Thoracic aorta (tissue), 2 donors: ENCODE data around the gene WT1. TPM values are rescaled to one million over a fixed set of nuclear protein-coding genes. Genes with fewer than 3 reads are reported as not detected.

Experiments used
- ATAC-seq: fragments of 150-250 bp; one replicate; pipeline ENCODE4 v1.8.0; 2017; ENCODE audit warnings: low read depth; ENCODE audit not compliant: insufficient number of reproducible peaks, low FRiP score
- DNase-seq: peaks from one replicate; pipeline ENCODE4 v3.0.0-alpha.2; 2020; ENCODE audit warnings: low spot score
- H3K27ac ChIP-seq, 2 donors: fragments of 200-600 bp; sonication (generic); 1 replicate in 1 of 2; 2 replicates in 1 of 2; pipeline ENCODE4 v1.5.1; 2016; ENCODE audit warnings: mild to moderate bottlenecking in 2 of 2, moderate library complexity in 2 of 2
- H3K27me3 ChIP-seq: fragments of 200-600 bp; sonication (generic); replicated peaks from 2 replicates; pipeline ENCODE4 v1.6.0; 2016; ENCODE audit warnings: mild to moderate bottlenecking; ENCODE audit not compliant: insufficient read depth
- H3K36me3 ChIP-seq: fragments of 200-600 bp; sonication (generic); one replicate; pipeline ENCODE4 v1.5.1; 2016
- H3K4me1 ChIP-seq, 2 donors: fragments of 200-600 bp; sonication (generic); 1 replicate in 1 of 2; 2 replicates in 1 of 2; pipeline versions ENCODE4 v1.5.1 to v1.6.0; 2016; ENCODE audit warnings: low read depth in 2 of 2, mild to moderate bottlenecking in 1 of 2; ENCODE audit not compliant: control insufficient read depth in 1 of 2
- H3K4me3 ChIP-seq: fragments of 200-600 bp; sonication (generic); 2 replicates; pipeline ENCODE4 v1.5.1; 2016; ENCODE audit warnings: mild to moderate bottlenecking
- H3K9me3 ChIP-seq: fragments of 200-600 bp; sonication (generic); 2 replicates; pipeline ENCODE4 v1.5.1; 2016
- total RNA-seq, 2 donors: library from RNA; depleted of rRNA; stranded (reverse); fragments of >200 nt; gene quantifications; one replicate each; pipeline versions ENCODE4 v1.1.0 to v1.2.3, GENCODE V29; 2016
- TF ChIP-seq, protein P1 (sequence below): fragments of 200-600 bp; sonication (generic); IDR thresholded peaks from one replicate; pipeline ENCODE4 v1.5.1; 2019; ENCODE audit warnings: antibody characterized with exemption

WT1 gene
- total RNA-seq, 2 donors from 2014 or later: 1.1 TPM; not detected in 1

DNA sequence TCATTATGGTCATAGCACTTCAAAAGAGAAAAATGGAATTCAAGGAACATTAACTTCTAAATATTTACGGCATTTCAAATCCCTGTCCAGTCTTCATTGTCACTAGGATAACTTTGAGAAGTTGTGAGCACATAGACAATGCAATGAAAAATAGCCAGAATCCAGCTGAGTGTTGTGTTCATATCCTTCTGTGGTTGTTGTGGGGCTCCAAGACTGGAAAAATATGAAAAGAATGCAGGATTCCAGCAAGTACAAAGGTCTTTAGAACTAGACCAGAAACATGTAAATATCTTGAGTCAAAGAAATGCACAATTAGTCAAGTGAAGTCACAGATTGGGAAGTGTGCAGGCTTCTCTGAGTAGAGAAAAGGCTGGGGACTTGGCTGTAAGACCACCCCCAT is 68.7 kb downstream of the WT1 start:
- Histone ChIP-seq H3K27ac (no peak overlapping the region), H3K4me3 (no peak overlapping the region), H3K36me3 (no peaks in the 10 kb centered on the region), H3K4me1 (no peaks in the 10 kb centered on the region), H3K27me3 (no peaks in the 10 kb centered on the region), H3K9me3 (no peaks in the 10 kb centered on the region)
- TF ChIP-seq, protein P1, sequence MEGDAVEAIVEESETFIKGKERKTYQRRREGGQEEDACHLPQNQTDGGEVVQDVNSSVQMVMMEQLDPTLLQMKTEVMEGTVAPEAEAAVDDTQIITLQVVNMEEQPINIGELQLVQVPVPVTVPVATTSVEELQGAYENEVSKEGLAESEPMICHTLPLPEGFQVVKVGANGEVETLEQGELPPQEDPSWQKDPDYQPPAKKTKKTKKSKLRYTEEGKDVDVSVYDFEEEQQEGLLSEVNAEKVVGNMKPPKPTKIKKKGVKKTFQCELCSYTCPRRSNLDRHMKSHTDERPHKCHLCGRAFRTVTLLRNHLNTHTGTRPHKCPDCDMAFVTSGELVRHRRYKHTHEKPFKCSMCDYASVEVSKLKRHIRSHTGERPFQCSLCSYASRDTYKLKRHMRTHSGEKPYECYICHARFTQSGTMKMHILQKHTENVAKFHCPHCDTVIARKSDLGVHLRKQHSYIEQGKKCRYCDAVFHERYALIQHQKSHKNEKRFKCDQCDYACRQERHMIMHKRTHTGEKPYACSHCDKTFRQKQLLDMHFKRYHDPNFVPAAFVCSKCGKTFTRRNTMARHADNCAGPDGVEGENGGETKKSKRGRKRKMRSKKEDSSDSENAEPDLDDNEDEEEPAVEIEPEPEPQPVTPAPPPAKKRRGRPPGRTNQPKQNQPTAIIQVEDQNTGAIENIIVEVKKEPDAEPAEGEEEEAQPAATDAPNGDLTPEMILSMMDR: no peak
- DNase-seq (no peak), ATAC-seq (no peak)

DNA sequence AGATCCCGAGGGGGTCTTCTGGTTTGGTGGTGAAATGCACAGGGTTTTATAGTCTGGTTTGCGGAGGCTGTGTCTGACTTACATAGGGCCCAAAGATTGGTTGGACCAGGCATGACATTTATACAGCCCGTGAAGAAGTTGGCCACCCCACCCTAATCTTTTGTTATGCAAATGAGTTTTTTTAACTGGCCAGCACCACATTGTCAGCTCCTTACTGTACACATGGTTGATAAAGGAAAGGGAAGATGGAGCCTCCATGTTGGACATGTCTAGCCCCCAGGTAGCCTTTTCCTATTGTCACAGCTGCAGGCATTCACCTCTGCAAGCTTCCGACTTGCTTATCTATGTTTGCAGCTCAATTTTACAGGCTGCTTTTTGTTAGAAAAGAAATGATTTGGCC is 70.1 kb downstream of the WT1 start:
- ATAC-seq: no peak
- H3K27me3 ChIP-seq: no peaks in the 10 kb centered on the region
- TF ChIP-seq, protein P1: no peak

GRCh38 chr11:32358729-32359128 is 76.6 kb downstream of the WT1 start:
- Histone ChIP-seq H3K27ac (no peak overlapping the region), H3K36me3 (no peaks in the 10 kb centered on the region), H3K27me3 (no peaks in the 10 kb centered on the region), H3K4me3 (no peak overlapping the region), H3K4me1 (no peaks in the 10 kb centered on the region), H3K9me3 (no peaks in the 10 kb centered on the region)
- ATAC-seq (no peak), DNase-seq (no peak)
- TF ChIP-seq, protein P1: no peak

More for the DNA sequence above, 70.1 kb downstream of the WT1 start:
- DNase-seq: no peak
- Histone ChIP-seq H3K36me3 (no peaks in the 10 kb centered on the region), H3K9me3 (no peaks in the 10 kb centered on the region), H3K27ac (no peak overlapping the region), H3K4me1 (no peaks in the 10 kb centered on the region), H3K4me3 (no peak overlapping the region)

GRCh38 chr11:32353884-32354283 is 81.5 kb downstream of the WT1 start:
- no peak for ATAC-seq

DNA sequence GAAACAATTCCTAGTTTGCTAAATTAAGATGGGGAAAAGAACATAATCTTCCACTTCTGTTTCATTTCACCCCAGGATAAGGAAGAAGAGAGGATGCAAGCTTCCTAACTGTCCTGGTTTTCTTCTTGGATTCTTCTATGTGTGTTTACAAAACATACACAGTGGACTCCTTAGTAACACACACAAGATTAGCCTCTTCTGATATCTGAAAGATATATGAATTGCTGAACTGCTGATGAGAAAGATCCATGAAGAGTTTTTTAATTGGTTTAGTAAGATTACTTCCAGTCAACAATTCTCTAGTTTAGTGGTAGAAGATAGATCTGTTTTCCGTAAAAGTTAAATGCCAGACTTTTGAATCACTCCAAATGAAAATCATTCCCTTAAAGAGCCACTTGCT is 86.8 kb downstream of the WT1 start:
- TF ChIP-seq, protein P1: no peak
- no peak for ATAC-seq

More at GRCh38 chr11:32353884-32354283, 81.5 kb downstream of the WT1 start:
- Histone ChIP-seq H3K36me3 (no peaks in the 10 kb centered on the region), H3K4me3 (no peak overlapping the region), H3K9me3 (no peaks in the 10 kb centered on the region), H3K4me1 (no peaks in the 10 kb centered on the region), H3K27ac (no peak overlapping the region), H3K27me3 (no peaks in the 10 kb centered on the region)
- DNase-seq: no peak
- TF ChIP-seq, protein P1: no peak

More for the DNA sequence above, 86.8 kb downstream of the WT1 start:
- no peak for DNase-seq
- no peaks in the 10 kb centered on the region for H3K27me3 ChIP-seq
- no peaks in the 10 kb centered on the region for H3K36me3 ChIP-seq
- H3K4me1 ChIP-seq: no peaks in the 10 kb centered on the region
- H3K27ac ChIP-seq: no peak overlapping the region
- no peak overlapping the region for H3K4me3 ChIP-seq
- H3K9me3 ChIP-seq: no peaks in the 10 kb centered on the region
